C4-2B (cell line): Measurements from ENCODE around the gene TXNL1.

ENCODE experiments used
- ZFX ChIP-seq: fragments of 450-650 bp; IDR thresholded peaks from 2 replicates; pipeline ENCODE4 v1.6.1; 2017
- TF ChIP-seq, protein P1 (sequence below): fragments of 450-650 bp; conservative IDR thresholded peaks from 2 replicates; pipeline ENCODE4 v1.5.1; 2017; ENCODE audit warnings: mild to moderate bottlenecking

DNA sequence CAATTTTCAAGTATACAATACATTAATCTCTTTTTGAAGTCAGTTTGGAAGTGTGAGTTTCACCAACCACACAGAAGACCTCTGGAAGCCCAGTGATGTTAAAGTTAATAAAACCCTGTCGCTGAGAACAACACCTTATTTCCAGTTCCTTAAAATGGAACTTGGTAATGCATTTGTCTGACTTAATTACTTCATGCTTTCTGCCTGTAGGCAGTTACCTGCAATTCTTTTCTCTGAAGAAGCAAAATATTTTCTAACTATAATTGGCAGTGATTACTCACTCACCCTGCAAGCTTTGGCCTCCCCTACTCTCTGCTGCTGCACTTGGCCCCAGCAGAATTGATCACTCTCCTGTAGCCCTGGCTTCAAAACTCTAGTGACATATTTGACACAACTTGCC, 81.5 kb downstream of the TXNL1 start:
- TF ChIP-seq, protein P1, sequence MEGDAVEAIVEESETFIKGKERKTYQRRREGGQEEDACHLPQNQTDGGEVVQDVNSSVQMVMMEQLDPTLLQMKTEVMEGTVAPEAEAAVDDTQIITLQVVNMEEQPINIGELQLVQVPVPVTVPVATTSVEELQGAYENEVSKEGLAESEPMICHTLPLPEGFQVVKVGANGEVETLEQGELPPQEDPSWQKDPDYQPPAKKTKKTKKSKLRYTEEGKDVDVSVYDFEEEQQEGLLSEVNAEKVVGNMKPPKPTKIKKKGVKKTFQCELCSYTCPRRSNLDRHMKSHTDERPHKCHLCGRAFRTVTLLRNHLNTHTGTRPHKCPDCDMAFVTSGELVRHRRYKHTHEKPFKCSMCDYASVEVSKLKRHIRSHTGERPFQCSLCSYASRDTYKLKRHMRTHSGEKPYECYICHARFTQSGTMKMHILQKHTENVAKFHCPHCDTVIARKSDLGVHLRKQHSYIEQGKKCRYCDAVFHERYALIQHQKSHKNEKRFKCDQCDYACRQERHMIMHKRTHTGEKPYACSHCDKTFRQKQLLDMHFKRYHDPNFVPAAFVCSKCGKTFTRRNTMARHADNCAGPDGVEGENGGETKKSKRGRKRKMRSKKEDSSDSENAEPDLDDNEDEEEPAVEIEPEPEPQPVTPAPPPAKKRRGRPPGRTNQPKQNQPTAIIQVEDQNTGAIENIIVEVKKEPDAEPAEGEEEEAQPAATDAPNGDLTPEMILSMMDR, result no peak
- TF ChIP-seq ZFX, result no peak
